Fibroblast of lung (primary cell): ENCODE data around the gene PAQR6. TPM values are rescaled to one million over a fixed set of nuclear protein-coding genes. Genes with fewer than 3 reads are reported as not detected.
A peak's percentile ranks its signal among the peaks of the same experiment; 100 is the strongest.
"Not testable (repeated sequence)": the region's sequence is repeated elsewhere in the genome, so short reads cannot be mapped to it uniquely, and the experiment has no call there.

Experiments
- DNase-seq, 2 donors: peaks; one replicate each; pipeline versions ENCODE4 v3.0.0 to v3.0.0-alpha.2; 2010; ENCODE audit warnings: low read depth in 2 of 2
- H2AFZ ChIP-seq: 2 replicates; pipeline ENCODE4 v1.5.1; 2012; ENCODE audit warnings: low read length, control low read depth, inconsistent platforms
- H3K27ac ChIP-seq: 2 replicates; pipeline ENCODE4 v1.5.1; 2011; ENCODE audit warnings: low read length, control low read depth; ENCODE audit not compliant: insufficient read depth
- H3K27me3 ChIP-seq: 2 replicates; pipeline ENCODE4 v1.5.1; 2011; ENCODE audit warnings: mild to moderate bottlenecking, low read length; ENCODE audit not compliant: control insufficient read depth, insufficient read depth
- H3K36me3 ChIP-seq: 2 replicates; pipeline ENCODE4 v1.5.1; 2011; ENCODE audit warnings: low read length; ENCODE audit not compliant: control insufficient read depth, insufficient read depth
- H3K4me1 ChIP-seq: 2 replicates; pipeline ENCODE4 v1.5.1; 2011; ENCODE audit warnings: low read length; ENCODE audit not compliant: control insufficient read depth, insufficient read depth; ENCODE audit errors: extremely low read depth
- H3K4me2 ChIP-seq: 2 replicates; pipeline ENCODE4 v1.5.1; 2011; ENCODE audit warnings: low read length, control low read depth; ENCODE audit not compliant: insufficient read depth; ENCODE audit errors: extremely low read depth
- H3K4me3 ChIP-seq, 4 experiments: fragments of 200-600 bp in 1 of 4; sonication (generic) in 1 of 4; replicated peaks in 1 of 4; 2 replicates each; pipeline ENCODE4 v1.5.1; 2011 to 2016; ENCODE audit warnings: low read length in 4 of 4, low read depth in 3 of 4, mild to moderate bottlenecking in 3 of 4, control low read depth in 2 of 4, inconsistent platforms in 1 of 4, mixed read lengths in 1 of 4; ENCODE audit not compliant: insufficient read depth in 1 of 4; ENCODE audit errors: control extremely low read depth in 1 of 4
- H3K79me2 ChIP-seq: 2 replicates; pipeline ENCODE4 v1.5.1; 2012; ENCODE audit warnings: mild to moderate bottlenecking, low read length, inconsistent platforms; ENCODE audit not compliant: control insufficient read depth, insufficient read depth
- H3K9ac ChIP-seq: 2 replicates; pipeline ENCODE4 v1.5.1; 2011; ENCODE audit warnings: mild to moderate bottlenecking, low read length, control low read depth; ENCODE audit not compliant: insufficient read depth
- H3K9me3 ChIP-seq: 2 replicates; pipeline ENCODE4 v1.5.1; 2012; ENCODE audit warnings: low read depth, low read length; ENCODE audit not compliant: control insufficient read depth, insufficient read depth
- H4K20me1 ChIP-seq: 2 replicates; pipeline ENCODE4 v1.5.1; 2011; ENCODE audit warnings: low read length; ENCODE audit not compliant: control insufficient read depth, insufficient read depth; ENCODE audit errors: extremely low read depth
- EZH2 ChIP-seq: IDR thresholded peaks from 2 replicates; pipeline ENCODE4 v1.5.1; 2012; ENCODE audit warnings: low read length, control low read depth, mild to moderate bottlenecking; ENCODE audit errors: missing control alignments
- polyA plus RNA-seq, 2 donors: library from polyadenylated mRNA; depleted of rRNA in 1 of 2; stranded (reverse) in 1 of 2; unstranded in 1 of 2; fragments of >200 nt; gene quantifications; 2 replicates each; pipeline ENCODE4 v1.2.1, GENCODE V29; 2011 to 2012; ENCODE audit warnings: missing spikeins in 1 of 2
- total RNA-seq: library from RNA; depleted of rRNA; stranded (reverse); fragments of >200 nt; gene quantifications from 2 replicates; pipeline ENCODE4 v1.2.1, GENCODE V29; 2014
- TF ChIP-seq, protein P1 (sequence below), 2 donors: IDR thresholded peaks in 1 of 2; conservative IDR thresholded peaks in 1 of 2; 1 replicate in 1 of 2; 2 replicates in 1 of 2; pipeline ENCODE4 v1.5.1; 2011 to 2012; ENCODE audit warnings: low read length in 2 of 2, control low read depth in 1 of 2, inconsistent platforms in 1 of 2, low read depth in 1 of 2, mild to moderate bottlenecking in 1 of 2

The PAQR6 gene
- total and polyA plus RNA-seq, 2 donors (not counting 1 experiment from before 2014, with no cell fraction given): 0.17 to 0.33 TPM

DNA sequence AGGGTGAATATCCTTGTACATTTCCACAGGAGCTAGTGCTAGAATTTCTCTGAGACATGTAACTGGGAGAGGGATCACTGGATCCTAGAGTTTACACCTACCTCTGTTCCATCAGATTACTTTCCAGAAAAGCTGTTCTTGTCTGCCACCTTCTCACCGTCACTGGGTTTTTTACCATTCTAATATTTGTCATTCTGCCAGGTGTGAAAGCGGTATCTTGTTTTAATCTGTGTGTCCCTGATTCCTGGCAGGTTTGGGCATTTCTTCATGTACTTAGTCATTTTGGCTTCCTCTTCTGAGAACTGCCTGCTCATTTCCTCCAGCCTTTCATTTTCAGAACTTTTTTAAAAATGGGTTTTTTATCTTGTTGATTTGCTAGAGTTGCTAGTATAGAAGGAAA, 30.0 kb downstream of the PAQR6 start:
- H3K9ac ChIP-seq: no peak overlapping the region
- H4K20me1 ChIP-seq: no peaks in the 10 kb centered on the region
- H3K27me3 ChIP-seq: no peaks in the 10 kb centered on the region
- DNase-seq: peak in 1 of 2 donors; percentile 56
- peak overlapping the region; percentile 3 for H3K4me2 ChIP-seq
- H2AFZ ChIP-seq: no peak overlapping the region
- H3K4me1 ChIP-seq: peaks cover 2% of the 10 kb centered on the region
- no peak overlapping the region for H3K4me3 ChIP-seq
- no peak for TF ChIP-seq EZH2
- TF ChIP-seq, protein P1, sequence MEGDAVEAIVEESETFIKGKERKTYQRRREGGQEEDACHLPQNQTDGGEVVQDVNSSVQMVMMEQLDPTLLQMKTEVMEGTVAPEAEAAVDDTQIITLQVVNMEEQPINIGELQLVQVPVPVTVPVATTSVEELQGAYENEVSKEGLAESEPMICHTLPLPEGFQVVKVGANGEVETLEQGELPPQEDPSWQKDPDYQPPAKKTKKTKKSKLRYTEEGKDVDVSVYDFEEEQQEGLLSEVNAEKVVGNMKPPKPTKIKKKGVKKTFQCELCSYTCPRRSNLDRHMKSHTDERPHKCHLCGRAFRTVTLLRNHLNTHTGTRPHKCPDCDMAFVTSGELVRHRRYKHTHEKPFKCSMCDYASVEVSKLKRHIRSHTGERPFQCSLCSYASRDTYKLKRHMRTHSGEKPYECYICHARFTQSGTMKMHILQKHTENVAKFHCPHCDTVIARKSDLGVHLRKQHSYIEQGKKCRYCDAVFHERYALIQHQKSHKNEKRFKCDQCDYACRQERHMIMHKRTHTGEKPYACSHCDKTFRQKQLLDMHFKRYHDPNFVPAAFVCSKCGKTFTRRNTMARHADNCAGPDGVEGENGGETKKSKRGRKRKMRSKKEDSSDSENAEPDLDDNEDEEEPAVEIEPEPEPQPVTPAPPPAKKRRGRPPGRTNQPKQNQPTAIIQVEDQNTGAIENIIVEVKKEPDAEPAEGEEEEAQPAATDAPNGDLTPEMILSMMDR (conservative IDR thresholded peaks at IDR 0.05 in 1 of 2, IDR thresholded peaks at IDR 0.05 in 1 of 2; ENCODE audit: low read depth in 1 of 2, low read length in 2 of 2): no peak
- H3K36me3 ChIP-seq: peaks cover 7% of the 10 kb centered on the region
- H3K27ac ChIP-seq: no peak overlapping the region
- no peaks in the 10 kb centered on the region for H3K9me3 ChIP-seq
- H3K79me2 ChIP-seq: peaks cover 2% of the 10 kb centered on the region

DNA sequence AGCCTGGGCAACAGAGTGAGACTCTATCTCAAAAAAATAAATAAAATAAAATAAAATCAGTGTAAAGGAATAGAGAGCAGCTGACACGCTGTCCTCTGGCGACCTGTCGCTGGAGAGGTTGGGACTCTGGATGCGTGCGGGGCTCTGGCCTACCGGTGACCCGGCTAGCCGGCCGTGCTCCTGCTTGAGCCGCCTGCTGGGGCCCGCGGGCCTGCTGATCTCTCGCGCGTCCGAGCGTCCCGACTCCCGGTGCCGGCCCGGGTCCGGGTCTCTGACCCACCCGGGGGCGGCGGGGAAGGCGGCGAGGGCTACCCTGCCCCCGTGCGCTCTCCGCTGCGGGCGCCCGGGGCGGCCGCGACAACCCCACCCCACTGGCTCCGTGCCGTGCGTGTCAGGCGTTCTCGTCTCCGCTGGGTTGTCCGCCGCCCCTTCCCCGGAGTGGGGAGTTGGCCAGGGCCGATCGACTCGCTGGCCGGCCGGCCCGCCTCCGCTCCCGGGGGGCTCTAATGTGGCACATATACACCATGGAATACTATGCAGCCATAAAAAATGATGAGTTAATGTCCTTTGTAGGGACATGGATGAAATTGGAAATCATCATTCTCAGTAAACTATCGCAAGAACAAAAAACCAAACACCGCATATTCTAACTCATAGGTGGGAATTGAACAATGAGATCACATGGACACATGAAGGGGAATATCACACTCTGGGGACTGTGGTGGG, 31.3 kb downstream of the PAQR6 start:
- H2AFZ ChIP-seq, DNase-seq, H3K27ac ChIP-seq, H3K9ac ChIP-seq, H3K27me3 ChIP-seq, H3K4me2 ChIP-seq, H3K9me3 ChIP-seq, H3K4me3 ChIP-seq, H3K79me2 ChIP-seq, H3K36me3 ChIP-seq, H3K4me1 ChIP-seq, H4K20me1 ChIP-seq: not testable (repeated sequence)

DNA sequence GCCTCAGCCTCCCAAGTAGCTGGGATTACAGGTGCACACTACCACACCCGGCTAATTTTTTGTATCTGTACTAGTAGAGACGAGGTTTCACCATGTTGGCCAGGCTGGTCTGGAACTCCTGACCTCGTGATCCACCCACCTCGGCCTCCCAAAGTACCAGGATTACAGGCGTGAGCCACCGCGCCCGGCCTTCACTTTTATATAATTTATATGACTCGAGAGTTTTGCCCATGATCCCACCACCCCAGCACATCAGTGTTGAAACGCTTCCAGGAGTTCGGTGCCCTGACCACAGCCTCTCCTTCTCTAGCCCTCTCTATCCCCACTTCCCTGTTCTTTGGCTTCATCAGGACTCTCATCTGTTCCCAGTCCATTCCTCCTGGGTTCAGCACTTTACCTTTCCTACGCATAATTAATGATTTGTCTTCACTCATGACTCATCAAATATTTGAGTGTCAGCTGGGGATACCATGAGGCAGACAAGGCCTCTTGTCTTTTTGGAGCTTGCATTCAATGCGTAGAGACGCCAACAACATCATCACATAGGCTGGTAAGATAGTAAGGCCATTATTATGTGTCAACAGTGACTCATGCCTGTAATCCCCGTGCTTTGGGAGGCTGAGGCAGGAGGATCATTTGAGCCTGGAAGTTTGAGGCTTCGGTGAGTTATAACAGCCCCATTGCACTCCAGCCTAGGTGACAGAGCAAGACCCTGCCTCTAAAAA, 33.7 kb downstream of the PAQR6 start:
- H3K79me2 ChIP-seq: peaks cover 2% of the 10 kb centered on the region

More for the DNA sequence above, 33.7 kb downstream of the PAQR6 start:
- H3K4me3 ChIP-seq: peak overlapping the region in 2 of 4 experiments; percentile 74 to 95
- peak overlapping the region; percentile 9 for H3K27ac ChIP-seq
- peak; percentile 9 to 89 for DNase-seq
- H3K27me3 ChIP-seq: no peaks in the 10 kb centered on the region
- TF ChIP-seq EZH2: no peak
- TF ChIP-seq, protein P1 (conservative IDR thresholded peaks at IDR 0.05 in 1 of 2, IDR thresholded peaks at IDR 0.05 in 1 of 2; ENCODE audit: low read depth in 1 of 2, low read length in 2 of 2): no peak
- H3K36me3 ChIP-seq: peaks cover 7% of the 10 kb centered on the region
- no peaks in the 10 kb centered on the region for H4K20me1 ChIP-seq
- H3K4me2 ChIP-seq: peak overlapping the region; percentile 52
- H3K4me1 ChIP-seq: peaks cover 2% of the 10 kb centered on the region
- no peaks in the 10 kb centered on the region for H3K9me3 ChIP-seq
- no peak overlapping the region for H2AFZ ChIP-seq
- H3K9ac ChIP-seq: no peak overlapping the region
